DOHH2 (cell line): ENCODE measurements around the gene PLCL1.

Source experiments
- H3F3A ChIP-seq: fragments of 200-600 bp; sonication (generic), shearing (Covaris generic); 2 replicates; pipeline ENCODE4 v1.6.0; 2016; ENCODE audit warnings: antibody characterized with exemption, mild to moderate bottlenecking; ENCODE audit not compliant: control insufficient read depth, insufficient read depth
- H3K27ac ChIP-seq: fragments of 200-600 bp; sonication (generic); 2 replicates; pipeline ENCODE4 v1.5.1; 2014; ENCODE audit warnings: low read depth, mild to moderate bottlenecking, low read length, moderate library complexity
- H3K27me3 ChIP-seq: fragments of 200-600 bp; sonication (generic); 2 replicates; pipeline ENCODE4 v1.6.1; 2014; ENCODE audit warnings: mild to moderate bottlenecking, low read length, mixed read lengths; ENCODE audit not compliant: control insufficient read depth
- H3K36me3 ChIP-seq: fragments of 200-600 bp; sonication (generic); 2 replicates; pipeline ENCODE4 v1.6.1; 2014; ENCODE audit warnings: mild to moderate bottlenecking, low read length, moderate library complexity, mixed read lengths; ENCODE audit not compliant: control insufficient read depth
- H3K4me1 ChIP-seq: fragments of 200-600 bp; sonication (generic); 2 replicates; pipeline ENCODE4 v1.6.1; 2014; ENCODE audit warnings: mild to moderate bottlenecking, low read length, mixed read lengths; ENCODE audit not compliant: control insufficient read depth
- H3K4me2 ChIP-seq: fragments of 200-600 bp; sonication (generic); 2 replicates; pipeline ENCODE4 v1.6.0; 2014; ENCODE audit warnings: mild to moderate bottlenecking, low read length, moderate library complexity
- H3K4me3 ChIP-seq: fragments of 200-600 bp; sonication (generic); 2 replicates; pipeline ENCODE4 v1.5.1; 2014; ENCODE audit warnings: mild to moderate bottlenecking, low read length, mixed read lengths
- H3K79me2 ChIP-seq: fragments of 200-600 bp; sonication (generic); 2 replicates; pipeline ENCODE4 v1.6.1; 2014; ENCODE audit warnings: mild to moderate bottlenecking, low read length, mixed read lengths; ENCODE audit not compliant: control insufficient read depth
- H3K9me2 ChIP-seq: fragments of 200-600 bp; sonication (generic); replicated peaks from 2 replicates; pipeline ENCODE4 v1.6.1; 2014; ENCODE audit warnings: mild to moderate bottlenecking, low read length, mixed read lengths; ENCODE audit not compliant: control insufficient read depth
- H3K9me3 ChIP-seq: fragments of 200-600 bp; sonication (generic); 2 replicates; pipeline ENCODE4 v1.6.1; 2014; ENCODE audit warnings: antibody characterized with exemption, low read length, mixed read lengths; ENCODE audit not compliant: control insufficient read depth, insufficient read depth
- H4K20me1 ChIP-seq: fragments of 200-600 bp; sonication (generic); 2 replicates; pipeline ENCODE4 v1.6.0; 2014; ENCODE audit warnings: low read depth, mild to moderate bottlenecking, antibody characterized with exemption, low read length, moderate library complexity; ENCODE audit not compliant: control insufficient read depth, insufficient read depth
- EZH2phosphoT487 ChIP-seq: fragments of 200-600 bp; sonication (generic); IDR thresholded peaks from 2 replicates; pipeline ENCODE4 v1.6.1; 2017; ENCODE audit warnings: borderline replicate concordance, mild to moderate bottlenecking, antibody characterized with exemption, low read length, moderate library complexity, mixed read lengths
- TF ChIP-seq, protein P1 (sequence below): fragments of 200-600 bp; sonication (generic); IDR thresholded peaks from one replicate; pipeline ENCODE4 v1.5.1; 2014; ENCODE audit warnings: antibody characterized with exemption, mild to moderate bottlenecking, low read depth, low read length; ENCODE audit not compliant: poor library complexity, severe bottlenecking

The PLCL1 gene

DNA sequence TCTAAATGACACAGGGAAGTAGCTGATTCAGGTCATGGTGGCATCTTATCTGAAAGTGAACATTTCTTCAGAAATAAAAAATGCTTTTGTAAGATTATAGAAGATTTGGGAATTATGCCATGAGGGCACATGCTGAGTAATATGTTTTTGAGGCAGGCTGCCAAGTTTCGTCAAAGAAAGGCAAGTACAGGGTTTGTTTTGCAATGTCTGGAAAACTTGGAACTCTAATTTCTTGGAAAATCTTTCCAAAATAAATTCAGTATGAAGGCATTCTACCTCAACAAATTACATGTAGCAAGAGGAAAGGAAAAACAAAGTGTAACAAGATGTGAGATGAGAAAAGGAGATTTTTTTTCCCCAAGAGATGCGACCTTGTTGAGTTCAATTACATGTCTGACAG is 167.7 kb downstream of the PLCL1 start:
- no peaks in the 10 kb centered on the region for H3F3A ChIP-seq
- H4K20me1 ChIP-seq = no peaks in the 10 kb centered on the region
- H3K4me3 ChIP-seq = no peak overlapping the region
- H3K27me3 ChIP-seq = no peaks in the 10 kb centered on the region
- no peak for TF ChIP-seq EZH2phosphoT487
- TF ChIP-seq, protein P1, sequence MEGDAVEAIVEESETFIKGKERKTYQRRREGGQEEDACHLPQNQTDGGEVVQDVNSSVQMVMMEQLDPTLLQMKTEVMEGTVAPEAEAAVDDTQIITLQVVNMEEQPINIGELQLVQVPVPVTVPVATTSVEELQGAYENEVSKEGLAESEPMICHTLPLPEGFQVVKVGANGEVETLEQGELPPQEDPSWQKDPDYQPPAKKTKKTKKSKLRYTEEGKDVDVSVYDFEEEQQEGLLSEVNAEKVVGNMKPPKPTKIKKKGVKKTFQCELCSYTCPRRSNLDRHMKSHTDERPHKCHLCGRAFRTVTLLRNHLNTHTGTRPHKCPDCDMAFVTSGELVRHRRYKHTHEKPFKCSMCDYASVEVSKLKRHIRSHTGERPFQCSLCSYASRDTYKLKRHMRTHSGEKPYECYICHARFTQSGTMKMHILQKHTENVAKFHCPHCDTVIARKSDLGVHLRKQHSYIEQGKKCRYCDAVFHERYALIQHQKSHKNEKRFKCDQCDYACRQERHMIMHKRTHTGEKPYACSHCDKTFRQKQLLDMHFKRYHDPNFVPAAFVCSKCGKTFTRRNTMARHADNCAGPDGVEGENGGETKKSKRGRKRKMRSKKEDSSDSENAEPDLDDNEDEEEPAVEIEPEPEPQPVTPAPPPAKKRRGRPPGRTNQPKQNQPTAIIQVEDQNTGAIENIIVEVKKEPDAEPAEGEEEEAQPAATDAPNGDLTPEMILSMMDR = no peak
- H3K27ac ChIP-seq = no peak overlapping the region
- no peak overlapping the region for H3K4me2 ChIP-seq
- H3K4me1 ChIP-seq = no peaks in the 10 kb centered on the region
- no peaks in the 10 kb centered on the region for H3K9me3 ChIP-seq
- no peaks in the 10 kb centered on the region for H3K79me2 ChIP-seq
- no peaks in the 10 kb centered on the region for H3K36me3 ChIP-seq
- no peaks in the 10 kb centered on the region for H3K9me2 ChIP-seq

DNA sequence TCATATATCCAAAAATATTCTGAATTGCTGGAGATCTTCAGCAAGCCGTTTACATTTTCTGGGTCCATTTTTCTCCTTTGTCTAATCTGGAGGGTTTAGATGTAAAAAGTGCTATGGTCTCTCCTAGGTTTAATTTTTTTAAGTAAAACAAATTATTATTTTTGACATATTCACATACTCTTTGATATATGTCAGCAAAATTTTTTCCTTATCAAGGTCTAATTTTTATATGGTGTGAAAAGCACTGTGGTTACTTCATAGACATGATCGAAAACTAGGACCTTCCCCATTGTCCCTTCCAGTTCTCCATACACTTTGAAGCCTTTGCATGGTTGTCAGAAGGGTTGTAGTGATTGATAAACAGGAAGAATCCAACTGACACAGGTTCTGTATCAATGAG is 168.2 kb downstream of the PLCL1 start:
- Histone ChIP-seq H3K9me3 (no peaks in the 10 kb centered on the region), H3K4me1 (no peaks in the 10 kb centered on the region), H3K4me2 (no peak overlapping the region), H3K4me3 (no peak overlapping the region), H3K9me2 (no peaks in the 10 kb centered on the region), H4K20me1 (no peaks in the 10 kb centered on the region), H3K36me3 (no peaks in the 10 kb centered on the region), H3F3A (no peaks in the 10 kb centered on the region), H3K27ac (no peak overlapping the region), H3K79me2 (no peaks in the 10 kb centered on the region), H3K27me3 (no peaks in the 10 kb centered on the region)
- TF ChIP-seq, protein P1 = no peak
- TF ChIP-seq EZH2phosphoT487 = no peak

DNA sequence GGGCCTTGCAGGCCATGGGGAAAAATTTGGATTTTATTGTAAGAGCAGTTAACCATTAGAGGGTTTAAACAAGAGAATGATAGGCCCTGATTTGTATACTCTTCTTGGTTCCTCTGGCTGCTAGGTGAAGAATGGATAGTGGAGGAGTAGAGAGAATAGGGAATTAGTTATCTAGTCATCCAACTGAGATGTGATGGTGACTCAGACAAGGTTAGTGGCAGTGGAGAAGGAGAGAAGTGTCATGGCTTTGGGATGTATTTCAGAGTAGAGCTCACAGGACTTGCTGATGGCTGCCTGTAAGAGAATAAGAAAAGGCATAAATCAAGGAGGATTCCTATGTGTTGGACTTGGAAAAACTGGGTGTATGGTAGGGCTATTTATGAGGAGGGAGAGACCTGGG is 169.4 kb downstream of the PLCL1 start:
- Histone ChIP-seq H3F3A (no peaks in the 10 kb centered on the region), H3K27me3 (no peaks in the 10 kb centered on the region), H3K4me2 (no peak overlapping the region), H3K79me2 (no peaks in the 10 kb centered on the region), H3K4me3 (no peak overlapping the region), H3K9me3 (no peaks in the 10 kb centered on the region), H4K20me1 (no peaks in the 10 kb centered on the region), H3K4me1 (no peaks in the 10 kb centered on the region), H3K9me2 (no peaks in the 10 kb centered on the region), H3K36me3 (no peaks in the 10 kb centered on the region), H3K27ac (no peak overlapping the region)
- TF ChIP-seq, protein P1 = no peak
- TF ChIP-seq EZH2phosphoT487 = no peak
